GM12801 (cell line): ENCODE results near the gene FAM162A.

Experiments
- CTCF ChIP-seq: IDR thresholded peaks from one replicate; pipeline ENCODE4 v1.5.1; 2011; ENCODE audit warnings: control low read depth; ENCODE audit not compliant: insufficient read length; ENCODE audit errors: extremely low read depth

FAM162A gene

GRCh38 chr3:122427857-122428471 lies 44.0 kb downstream of the FAM162A start:
- no peak for TF ChIP-seq CTCF

DNA sequence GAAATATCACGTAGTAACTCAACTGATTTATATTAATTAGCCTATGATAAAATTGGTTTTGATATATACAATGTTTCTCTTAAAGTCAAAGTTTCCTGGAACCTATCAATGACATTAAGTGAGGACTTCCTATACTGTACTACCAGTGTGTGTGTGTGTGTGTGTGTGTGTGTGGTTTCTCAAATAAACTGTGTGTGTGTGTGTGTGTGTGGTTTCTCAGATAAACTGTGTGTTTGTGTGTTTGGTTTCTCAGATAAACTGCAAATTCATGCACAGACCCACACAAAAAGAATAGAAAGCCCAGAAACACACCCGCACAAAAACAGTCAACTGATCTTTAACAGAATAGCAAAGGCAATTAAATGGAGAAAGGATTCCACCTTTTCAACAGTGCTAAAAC lies 46.4 kb downstream of the FAM162A start:
- no peak for TF ChIP-seq CTCF

DNA sequence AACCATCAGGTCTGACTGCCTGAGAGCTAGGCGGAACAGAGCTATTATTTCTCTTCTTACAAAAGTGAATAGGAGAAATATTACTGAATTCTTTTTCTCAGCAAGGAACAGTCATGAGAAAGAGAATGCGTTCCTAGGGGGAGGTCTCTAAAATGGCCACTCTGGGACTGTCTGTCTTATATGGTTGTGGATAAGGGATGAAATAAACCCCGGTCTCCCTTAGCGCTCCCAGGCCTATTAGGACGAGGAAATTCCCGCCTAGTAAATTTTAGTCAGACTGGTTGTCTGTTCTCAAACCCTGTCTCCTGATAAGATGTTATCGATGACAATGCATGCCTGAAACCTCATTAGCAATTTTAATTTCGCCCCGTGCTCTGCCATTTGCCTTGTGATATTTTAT lies 52.0 kb downstream of the FAM162A start:
- no peak for TF ChIP-seq CTCF

- TF ChIP-seq CTCF = no peak
Measured at GRCh38 chr3:122443090-122443489, 59.1 kb downstream of the FAM162A start.

DNA sequence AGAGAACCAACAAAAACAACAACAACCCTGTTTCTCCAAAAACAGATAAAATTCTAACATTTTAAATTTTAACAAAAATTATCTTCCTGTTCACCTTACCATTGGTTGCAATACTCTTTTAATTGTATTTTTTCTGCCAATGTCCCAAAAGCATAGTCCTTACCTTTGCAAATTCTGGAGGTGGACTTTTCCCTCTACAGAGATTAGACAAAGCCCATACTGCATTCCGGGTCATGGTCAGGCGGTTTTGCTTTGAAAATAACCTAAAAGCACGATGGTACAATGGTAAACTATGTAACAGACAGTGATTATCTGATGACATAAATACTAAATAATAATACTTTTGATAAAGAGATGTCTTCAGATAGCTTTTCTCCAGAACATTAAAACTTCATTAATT lies 67.4 kb downstream of the FAM162A start:
- no peak for TF ChIP-seq CTCF

- TF ChIP-seq CTCF = no peak
Measured at GRCh38 chr3:122456074-122456473, 72.1 kb downstream of the FAM162A start.

DNA sequence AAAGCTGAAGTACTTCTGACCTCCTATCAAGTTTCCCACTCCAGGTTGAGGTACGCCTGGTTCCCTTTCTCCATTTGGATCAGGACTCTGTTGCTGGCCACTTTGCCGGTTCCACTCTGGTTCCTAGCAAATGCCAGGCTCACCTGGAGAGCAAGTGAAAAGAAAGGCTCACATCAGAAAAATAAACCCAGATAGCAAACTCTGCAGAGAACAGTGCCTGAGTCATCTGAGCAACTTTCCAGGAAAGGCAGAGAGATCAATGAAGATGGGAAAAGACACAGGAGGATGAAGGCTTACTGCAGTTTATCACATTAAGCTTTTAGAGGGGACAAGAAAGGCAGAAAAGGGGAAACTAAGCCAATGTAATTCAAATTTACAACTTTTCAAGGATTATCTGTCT lies 73.7 kb downstream of the FAM162A start:
- TF ChIP-seq CTCF = no peak
